Measurements from ENCODE around the gene DGKE. TPM values are rescaled to one million over a fixed set of nuclear protein-coding genes. Genes with fewer than 3 reads are reported as not detected.

Gene DGKE
- polyA plus RNA-seq, 4 donors: 0.27 to 2.8 (median 1.3) TPM

DNA sequence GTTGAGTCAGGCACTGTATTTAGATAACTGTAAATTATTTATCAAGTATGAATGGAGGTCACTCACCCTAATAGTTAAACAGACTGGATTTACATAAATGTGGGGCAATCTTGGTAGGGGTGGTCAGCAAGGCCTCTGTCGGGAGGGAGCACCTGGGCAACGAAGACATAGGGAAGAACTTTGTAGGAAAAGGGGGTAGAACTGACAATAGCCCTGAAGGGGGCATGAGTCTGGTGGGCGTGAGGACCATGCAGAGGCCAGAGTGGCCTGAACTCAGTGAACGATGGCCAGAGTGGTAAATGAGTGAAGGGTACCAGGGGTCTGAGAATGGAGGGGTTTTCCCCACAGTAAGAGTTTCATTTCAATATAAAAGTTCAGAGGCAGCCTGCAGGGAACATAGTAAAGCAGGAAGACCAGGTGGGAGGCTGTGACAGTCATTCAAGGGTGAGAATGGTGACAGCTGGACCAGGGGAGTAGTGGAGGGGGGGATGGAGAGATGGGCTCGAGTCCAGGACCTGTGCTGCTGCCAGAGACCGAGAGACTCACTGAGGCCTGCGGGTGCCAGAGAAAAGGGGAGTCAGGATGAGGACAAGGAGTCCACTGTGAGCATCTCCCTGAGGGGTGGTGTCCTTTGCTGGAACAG is 3.1 kb upstream of the DGKE start:
- 76 to 86% (median 85%) methylated on average over 7 of the region's 7 CpGs for WGBS, 3 donors
- peaks cover 0 to 22% (median 8%) of the 10 kb centered on the region in 3 donors for H3K4me1 ChIP-seq (ENCODE audit: control insufficient read depth in 3 of 3, insufficient read depth in 2 of 3, low read depth in 1 of 3, low read length in 2 of 3)
- no peak overlapping the region for H3K27ac ChIP-seq (ENCODE audit: low read depth in 1 of 3, low read length in 2 of 3)
- H3K36me3 ChIP-seq (ENCODE audit: control insufficient read depth in 3 of 3, insufficient read depth in 2 of 3, low read depth in 1 of 3, low read length in 3 of 3): no peaks in the 10 kb centered on the region
- H3K9me3 ChIP-seq (ENCODE audit: control insufficient read depth in 2 of 2, insufficient read depth in 1 of 2, low read depth in 1 of 2, low read length in 1 of 2): no peaks in the 10 kb centered on the region
- H3K27me3 ChIP-seq (ENCODE audit: control insufficient read depth in 3 of 3, insufficient read depth in 3 of 3, low read length in 3 of 3): peaks cover 0 to 6% (median 0%) of the 10 kb centered on the region in 3 donors
- no peak for FAIRE-seq
- no peak overlapping the region for H3K4me3 ChIP-seq (ENCODE audit: low read depth in 1 of 3, low read length in 3 of 3)
- DNase-seq: no peak

DNA sequence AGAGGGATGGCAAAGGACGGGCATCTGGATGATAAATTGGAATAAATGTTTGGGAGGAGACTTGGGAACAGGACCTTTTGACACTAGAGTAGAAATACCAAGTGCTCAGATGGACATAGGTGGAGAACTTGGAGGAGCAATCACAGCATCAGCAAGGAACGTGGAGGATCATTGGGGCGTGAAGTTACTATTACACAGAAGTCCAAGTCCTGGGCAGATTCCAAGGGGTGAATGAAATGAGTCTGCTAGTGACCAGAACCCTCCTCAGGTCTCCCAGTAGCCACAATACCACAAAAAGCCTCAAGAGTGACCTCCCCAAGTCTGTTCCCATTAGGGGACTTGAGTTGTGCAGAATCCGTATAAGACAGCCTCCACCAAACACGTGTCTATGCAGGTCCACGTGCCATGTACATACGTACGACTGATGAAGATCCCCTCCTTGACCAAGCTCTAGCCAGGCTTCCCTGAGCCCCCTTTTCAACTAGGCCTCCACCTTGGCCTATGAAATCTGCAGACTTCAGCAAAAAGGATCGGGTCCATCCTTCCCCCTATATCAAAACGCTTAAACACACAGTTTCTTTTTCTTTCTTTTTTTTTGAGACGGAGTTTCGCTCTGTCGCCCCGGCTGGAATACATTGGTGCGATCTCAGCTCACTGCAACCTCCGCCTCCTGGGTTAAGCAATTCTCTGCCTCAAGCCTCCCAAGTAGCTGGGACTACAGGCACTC is 2.4 kb upstream of the DGKE start:
- no peak overlapping the region for H3K27ac ChIP-seq (ENCODE audit: low read depth in 1 of 3, low read length in 2 of 3)
- no peak for DNase-seq
- WGBS, 3 donors: 93 to 96% (median 94%) methylated on average over 16 of the region's 16 CpGs
- no peaks in the 10 kb centered on the region for H3K36me3 ChIP-seq (ENCODE audit: control insufficient read depth in 3 of 3, insufficient read depth in 2 of 3, low read depth in 1 of 3, low read length in 3 of 3)
- no peak overlapping the region for H3K4me3 ChIP-seq (ENCODE audit: low read depth in 1 of 3, low read length in 3 of 3)
- FAIRE-seq: no peak
- no peaks in the 10 kb centered on the region for H3K9me3 ChIP-seq (ENCODE audit: control insufficient read depth in 2 of 2, insufficient read depth in 1 of 2, low read depth in 1 of 2, low read length in 1 of 2)
- peaks cover 0 to 6% (median 0%) of the 10 kb centered on the region in 3 donors for H3K27me3 ChIP-seq (ENCODE audit: control insufficient read depth in 3 of 3, insufficient read depth in 3 of 3, low read length in 3 of 3)
- peaks cover 0 to 21% (median 8%) of the 10 kb centered on the region in 3 donors for H3K4me1 ChIP-seq (ENCODE audit: control insufficient read depth in 3 of 3, insufficient read depth in 2 of 3, low read depth in 1 of 3, low read length in 2 of 3)

DNA sequence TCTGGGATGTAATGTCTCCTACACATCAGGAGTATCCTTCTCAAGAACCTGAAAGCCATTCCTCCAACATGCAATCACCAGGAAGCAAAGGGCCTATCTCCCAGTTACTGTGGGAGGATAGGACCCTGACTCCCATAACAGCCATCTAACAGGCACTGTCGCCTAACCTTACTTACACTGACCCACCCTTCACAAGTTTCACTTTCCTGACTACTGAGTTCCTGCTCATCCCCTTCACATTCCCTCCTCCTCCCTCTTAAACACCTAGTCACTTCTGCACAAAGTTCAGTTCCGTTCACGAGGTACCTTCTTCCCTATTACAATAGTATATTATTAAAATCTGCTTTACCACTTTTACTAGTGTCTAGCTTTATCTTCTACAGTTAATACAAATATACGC is 1.5 kb upstream of the DGKE start:
- H3K27ac ChIP-seq (ENCODE audit: low read depth in 1 of 3, low read length in 2 of 3): peak overlapping the region in 1 of 3 donors; percentile 38
- H3K9me3 ChIP-seq (ENCODE audit: control insufficient read depth in 2 of 2, insufficient read depth in 1 of 2, low read depth in 1 of 2, low read length in 1 of 2): no peaks in the 10 kb centered on the region
- WGBS, 3 donors: 6 to 39% (median 26%) methylated on average over 4 of the region's 4 CpGs
- no peaks in the 10 kb centered on the region for H3K36me3 ChIP-seq (ENCODE audit: control insufficient read depth in 3 of 3, insufficient read depth in 2 of 3, low read depth in 1 of 3, low read length in 3 of 3)
- peaks cover 0 to 13% (median 8%) of the 10 kb centered on the region in 3 donors for H3K4me1 ChIP-seq (ENCODE audit: control insufficient read depth in 3 of 3, insufficient read depth in 2 of 3, low read depth in 1 of 3, low read length in 2 of 3)
- DNase-seq (peak; percentile 65 to 76), FAIRE-seq (no peak)
- peak overlapping the region in 1 of 3 donors; percentile 10 for H3K4me3 ChIP-seq (ENCODE audit: low read depth in 1 of 3, low read length in 3 of 3)
- H3K27me3 ChIP-seq (ENCODE audit: control insufficient read depth in 3 of 3, insufficient read depth in 3 of 3, low read length in 3 of 3): peaks cover 0 to 6% (median 0%) of the 10 kb centered on the region in 3 donors

DNA sequence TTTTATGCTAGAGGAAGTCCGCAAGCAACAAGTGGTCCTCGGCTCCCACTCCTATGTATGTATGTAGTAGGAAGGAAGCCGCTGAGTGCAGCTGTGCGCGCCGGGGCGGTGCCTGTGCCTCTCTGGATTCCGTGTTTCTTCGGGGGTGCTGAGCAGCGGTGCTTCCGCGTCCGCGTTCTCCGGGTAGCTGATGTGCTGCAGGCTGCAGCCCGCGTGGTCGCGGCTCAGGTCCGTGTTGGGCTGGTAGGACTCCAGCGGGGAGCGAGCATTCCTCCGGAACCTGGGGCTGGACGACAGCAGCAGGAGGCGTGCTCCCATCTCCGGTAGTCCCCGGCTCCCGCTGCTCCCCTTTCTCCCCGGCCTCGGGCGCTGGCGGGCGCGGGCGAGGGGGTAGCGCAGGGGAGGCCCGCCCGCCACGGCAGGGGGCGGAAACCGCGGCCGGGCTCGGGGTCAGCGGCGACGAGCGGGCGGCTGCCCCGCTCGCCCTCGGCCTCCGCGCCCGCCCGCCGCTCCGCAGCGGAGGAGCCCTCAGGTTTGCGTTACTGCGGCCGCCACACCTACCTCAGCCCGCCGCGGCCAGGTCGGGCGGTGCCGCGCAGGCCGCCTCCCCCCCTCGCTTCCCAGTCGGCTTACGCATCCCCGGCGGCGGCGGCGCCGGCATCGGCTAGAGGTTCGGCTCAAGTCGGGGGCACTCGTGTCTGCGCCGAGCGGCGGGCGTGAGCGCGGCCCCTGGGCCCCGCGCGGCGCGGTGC is 718 bp upstream of the DGKE start:
- Histone ChIP-seq H3K27me3 (ENCODE audit: control insufficient read depth in 3 of 3, insufficient read depth in 3 of 3, low read length in 3 of 3) (peaks cover 0 to 6% (median 0%) of the 10 kb centered on the region in 3 donors), H3K36me3 (ENCODE audit: control insufficient read depth in 3 of 3, insufficient read depth in 2 of 3, low read depth in 1 of 3, low read length in 3 of 3) (no peaks in the 10 kb centered on the region), H3K9me3 (ENCODE audit: control insufficient read depth in 2 of 2, insufficient read depth in 1 of 2, low read depth in 1 of 2, low read length in 1 of 2) (no peaks in the 10 kb centered on the region), H3K27ac (ENCODE audit: low read depth in 1 of 3, low read length in 2 of 3) (peak overlapping the region; percentile 36 to 84 (median 77)), H3K4me1 (ENCODE audit: control insufficient read depth in 3 of 3, insufficient read depth in 2 of 3, low read depth in 1 of 3, low read length in 2 of 3) (peaks cover 0 to 12% (median 8%) of the 10 kb centered on the region in 3 donors), H3K4me3 (ENCODE audit: low read depth in 1 of 3, low read length in 3 of 3) (peak overlapping the region; percentile 58 to 83 (median 62))
- FAIRE-seq (no peak), DNase-seq (peak; percentile 61 to 79)
- 0 to 1% (median 0%) methylated on average over 42 to 95 of the region's 95 CpGs for WGBS, 3 donors

DNA sequence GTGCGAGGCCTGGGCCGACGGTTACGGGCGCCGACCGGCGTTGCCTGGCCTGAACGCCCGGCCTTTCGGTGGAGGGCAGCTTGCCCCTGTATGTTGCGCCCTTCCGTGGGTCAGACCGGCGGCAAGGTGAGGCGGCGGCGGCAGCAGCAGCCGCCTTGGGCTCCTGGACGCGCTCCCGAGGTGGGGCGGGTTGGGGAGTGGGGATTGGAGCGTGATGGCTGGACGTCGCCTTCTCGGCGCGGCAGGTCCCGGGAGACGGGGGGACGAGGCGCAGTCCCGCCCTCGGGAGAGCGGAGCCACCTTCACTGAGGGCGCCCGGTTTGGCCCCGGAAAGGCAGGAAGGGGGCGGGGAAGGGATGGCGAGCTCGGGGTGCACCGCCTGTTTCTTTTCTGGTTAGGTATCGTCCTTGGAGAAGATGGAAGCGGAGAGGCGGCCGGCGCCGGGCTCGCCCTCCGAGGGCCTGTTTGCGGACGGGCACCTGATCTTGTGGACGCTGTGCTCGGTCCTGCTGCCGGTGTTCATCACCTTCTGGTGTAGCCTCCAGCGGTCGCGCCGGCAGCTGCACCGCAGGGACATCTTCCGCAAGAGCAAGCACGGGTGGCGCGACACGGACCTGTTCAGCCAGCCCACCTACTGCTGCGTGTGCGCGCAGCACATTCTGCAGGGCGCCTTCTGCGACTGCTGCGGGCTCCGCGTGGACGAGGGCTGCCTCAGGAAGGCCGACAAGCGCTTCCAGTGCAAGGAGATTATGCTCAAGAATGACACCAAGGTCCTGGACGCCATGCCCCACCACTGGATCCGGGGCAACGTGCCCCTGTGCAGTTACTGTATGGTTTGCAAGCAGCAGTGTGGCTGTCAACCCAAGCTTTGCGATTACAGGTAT is 671 bp downstream of the DGKE start:
- Histone ChIP-seq H3K27me3 (ENCODE audit: control insufficient read depth in 3 of 3, insufficient read depth in 3 of 3, low read length in 3 of 3) (peaks cover 0 to 6% (median 0%) of the 10 kb centered on the region in 3 donors), H3K4me1 (ENCODE audit: control insufficient read depth in 3 of 3, insufficient read depth in 2 of 3, low read depth in 1 of 3, low read length in 2 of 3) (peaks cover 0 to 12% (median 8%) of the 10 kb centered on the region in 3 donors), H3K36me3 (ENCODE audit: control insufficient read depth in 3 of 3, insufficient read depth in 2 of 3, low read depth in 1 of 3, low read length in 3 of 3) (peaks cover 0 to 2% (median 0%) of the 10 kb centered on the region in 3 donors), H3K9me3 (ENCODE audit: control insufficient read depth in 2 of 2, insufficient read depth in 1 of 2, low read depth in 1 of 2, low read length in 1 of 2) (no peaks in the 10 kb centered on the region), H3K27ac (ENCODE audit: low read depth in 1 of 3, low read length in 2 of 3) (peak overlapping the region; percentile 5 to 83 (median 58)), H3K4me3 (ENCODE audit: low read depth in 1 of 3, low read length in 3 of 3) (peak overlapping the region; percentile 60 to 79 (median 72))
- FAIRE-seq (no peak), DNase-seq (peak; percentile 66 to 73)
- WGBS, 3 donors: 1 to 2% (median 1%) methylated on average over 56 to 81 of the region's 81 CpGs

DNA sequence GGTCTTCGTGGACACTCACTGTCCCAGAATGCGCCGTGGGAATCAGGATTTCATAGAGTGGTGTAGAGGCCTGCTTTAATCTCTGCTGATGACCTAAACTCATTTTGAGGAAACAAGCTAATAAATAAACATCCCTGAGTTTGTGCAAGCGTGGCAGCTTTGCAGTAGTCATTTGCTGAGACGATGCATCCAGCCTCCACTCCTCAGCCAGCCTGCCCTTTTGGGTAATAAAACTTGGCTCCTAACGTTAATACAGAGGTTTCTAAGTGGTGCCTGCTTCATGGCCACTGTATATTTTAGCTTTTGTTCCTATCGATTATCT is 1.3 kb downstream of the DGKE start:
- H3K9me3 ChIP-seq (ENCODE audit: control insufficient read depth in 2 of 2, insufficient read depth in 1 of 2, low read depth in 1 of 2, low read length in 1 of 2): no peaks in the 10 kb centered on the region
- peak overlapping the region in 2 of 3 donors; percentile 60 to 72 for H3K4me3 ChIP-seq (ENCODE audit: low read depth in 1 of 3, low read length in 3 of 3)
- FAIRE-seq (no peak), DNase-seq (peak in 1 of 2 donors; percentile 13)
- WGBS, 3 donors: 38 to 42% (median 42%) methylated on average over 7 of the region's 7 CpGs
- H3K27me3 ChIP-seq (ENCODE audit: control insufficient read depth in 3 of 3, insufficient read depth in 3 of 3, low read length in 3 of 3): peaks cover 0 to 6% (median 0%) of the 10 kb centered on the region in 3 donors
- peak overlapping the region in 2 of 3 donors; percentile 5 to 83 for H3K27ac ChIP-seq (ENCODE audit: low read depth in 1 of 3, low read length in 2 of 3)
- peaks cover 0 to 12% (median 8%) of the 10 kb centered on the region in 3 donors for H3K4me1 ChIP-seq (ENCODE audit: control insufficient read depth in 3 of 3, insufficient read depth in 2 of 3, low read depth in 1 of 3, low read length in 2 of 3)
- peaks cover 0 to 3% (median 0%) of the 10 kb centered on the region in 3 donors for H3K36me3 ChIP-seq (ENCODE audit: control insufficient read depth in 3 of 3, insufficient read depth in 2 of 3, low read depth in 1 of 3, low read length in 3 of 3)

DNA sequence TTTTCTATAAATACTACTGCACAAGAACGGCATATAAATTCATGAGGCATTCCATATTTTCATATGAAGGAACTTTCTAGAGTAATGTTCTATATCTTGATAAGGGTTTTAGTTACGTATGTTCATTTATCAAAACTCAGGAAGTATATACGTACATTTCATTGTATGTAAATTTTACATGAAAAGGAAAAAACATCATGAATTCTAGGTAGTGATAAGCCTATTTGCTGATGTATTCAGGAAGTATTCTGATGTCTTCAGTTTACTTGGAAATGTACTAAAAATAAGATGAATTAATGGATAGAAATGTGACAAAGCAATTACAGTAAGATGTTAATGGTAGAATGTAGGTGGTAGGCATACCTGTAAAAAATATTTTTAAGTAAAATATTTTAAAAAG is 4.7 kb downstream of the DGKE start:
- peaks cover 0 to 6% (median 0%) of the 10 kb centered on the region in 3 donors for H3K27me3 ChIP-seq (ENCODE audit: control insufficient read depth in 3 of 3, insufficient read depth in 3 of 3, low read length in 3 of 3)
- DNase-seq (no peak), FAIRE-seq (no peak)
- WGBS, 3 donors: 81 to 90% (median 81%) methylated on average over 3 of the region's 3 CpGs
- no peak overlapping the region for H3K27ac ChIP-seq (ENCODE audit: low read depth in 1 of 3, low read length in 2 of 3)
- no peaks in the 10 kb centered on the region for H3K9me3 ChIP-seq (ENCODE audit: control insufficient read depth in 2 of 2, insufficient read depth in 1 of 2, low read depth in 1 of 2, low read length in 1 of 2)
- no peak overlapping the region for H3K4me3 ChIP-seq (ENCODE audit: low read depth in 1 of 3, low read length in 3 of 3)
- H3K4me1 ChIP-seq (ENCODE audit: control insufficient read depth in 3 of 3, insufficient read depth in 2 of 3, low read depth in 1 of 3, low read length in 2 of 3): peaks cover 0 to 6% (median 4%) of the 10 kb centered on the region in 3 donors
- peaks cover 0 to 3% (median 0%) of the 10 kb centered on the region in 3 donors for H3K36me3 ChIP-seq (ENCODE audit: control insufficient read depth in 3 of 3, insufficient read depth in 2 of 3, low read depth in 1 of 3, low read length in 3 of 3)
